ENCODE data around the gene MACF1. TPM values are rescaled to one million over a fixed set of nuclear protein-coding genes. Genes with fewer than 3 reads are reported as not detected.
A peak's percentile ranks its signal among the peaks of the same experiment; 100 is the strongest.

MACF1 gene
- total and polyA plus RNA-seq, 2 of the 13 experiments (the other 11 are each of a cell fraction or from before 2014, with no cell fraction given), result 36.7 to 65.4 TPM

DNA sequence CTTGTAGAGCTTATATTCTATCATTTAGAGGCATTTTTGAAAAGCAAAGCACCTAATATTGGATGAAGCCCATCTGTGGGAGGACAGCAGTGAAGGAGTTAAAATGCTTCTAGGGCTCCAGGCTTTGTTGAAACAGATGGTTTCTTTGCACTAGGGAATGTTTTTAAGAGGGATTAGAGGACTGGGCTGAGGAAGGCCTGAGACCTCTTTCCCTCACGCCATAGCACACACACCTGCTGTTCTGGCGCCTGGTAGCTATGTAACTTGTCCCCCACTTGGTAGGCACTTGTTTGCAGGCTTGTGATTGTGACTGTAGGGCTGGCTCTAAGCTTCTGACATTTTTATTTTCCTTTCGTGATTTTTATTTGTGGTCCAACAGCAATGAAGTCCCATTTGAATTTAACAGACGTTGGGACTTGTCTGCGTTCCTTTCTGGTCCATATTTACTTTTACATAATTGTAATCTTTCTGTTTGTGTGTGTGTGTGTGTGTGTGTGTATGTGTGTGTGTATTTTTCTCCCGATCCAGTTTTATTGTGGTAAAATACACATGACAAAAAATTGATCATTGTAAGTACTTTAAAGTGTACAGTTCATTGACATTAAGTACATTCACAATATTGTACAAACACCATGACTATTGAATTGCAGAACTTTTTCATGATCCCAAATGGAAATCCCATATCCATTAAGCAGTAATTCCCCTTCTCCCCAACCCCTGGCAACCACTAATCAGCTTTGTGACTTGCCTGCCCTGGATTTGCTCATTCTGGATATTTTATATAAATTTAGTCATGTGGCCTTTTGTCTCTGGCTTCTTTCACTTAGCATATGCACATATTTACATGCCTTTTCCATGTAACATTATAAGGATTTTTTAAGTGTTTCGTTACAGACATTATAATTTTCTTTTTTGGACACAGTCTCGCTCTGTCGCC is 33.5 kb upstream of the MACF1 start:
- Histone ChIP-seq H3K9ac (ENCODE audit: insufficient read depth, low read depth, low read length) (no peak overlapping the region), H3K79me2 (ENCODE audit: insufficient read depth, low read length) (peaks cover 60% of the 10 kb centered on the region), H2AFZ (ENCODE audit: low read length) (no peak overlapping the region), H3K4me1 (ENCODE audit: insufficient read depth, low read length) (peaks cover 79% of the 10 kb centered on the region), H4K20me1 (ENCODE audit: insufficient read depth, low read length) (peaks cover 19% of the 10 kb centered on the region), H3K36me3 (replicated peaks in 1 of 2; ENCODE audit: control insufficient read depth in 1 of 2, insufficient read depth in 2 of 2, low read length in 2 of 2) (no peaks in the 10 kb centered on the region), H3K27me3 (ENCODE audit: control insufficient read depth in 1 of 2, insufficient read depth in 2 of 2, low read length in 2 of 2) (no peaks in the 10 kb centered on the region), H3K9me3 (ENCODE audit: low read length) (no peaks in the 10 kb centered on the region), H3K4me3 (replicated peaks in 1 of 3; ENCODE audit: insufficient read depth in 1 of 3, low read depth in 2 of 3, low read length in 3 of 3) (no peak overlapping the region), H3K4me2 (ENCODE audit: low read depth, low read length) (no peak overlapping the region), H3K27ac (ENCODE audit: extremely low read length, insufficient read depth, low read length) (no peak overlapping the region)
- no TSS peak for BruUV-seq (replicated peaks)
- peak; percentile 34; the same call in 1 of the 3 replicates for ATAC-seq
- in situ Hi-C loops (cut with HindIII; ENCODE audit: extremely low pct_ligation_motif_present, low pct_unique_long_range_greater_than_20kb), result no loop called here
- intact Hi-C loops (cut with micrococcal nuclease; ENCODE audit: unreplicated experiment), result loop anchor here (5.0 kb wide), 1 partner anchor 64 kb away; no protein-coding TSS in a partner anchor
- DNase-seq (ENCODE audit: low spot score), result no peak
- ChIA-PET POLR2A (interaction anchor here (2.2 kb wide), 1 partner anchor 13 kb away, joined by 4 read pairs; no protein-coding TSS in a partner anchor), CTCF (ENCODE audit: low intra/inter-chr PET ratio, low total read pairs) (no interaction called here)
- no peak for FAIRE-seq
- 76% methylated on average over 9 of the region's 9 CpGs for WGBS (ENCODE audit: low lambda C conversion rate)
- TF ChIP-seq ZNF605 (CRISPR knock-in tag; IDR thresholded peaks at IDR 0.05), result no peak
- TF ChIP-seq, protein P1, sequence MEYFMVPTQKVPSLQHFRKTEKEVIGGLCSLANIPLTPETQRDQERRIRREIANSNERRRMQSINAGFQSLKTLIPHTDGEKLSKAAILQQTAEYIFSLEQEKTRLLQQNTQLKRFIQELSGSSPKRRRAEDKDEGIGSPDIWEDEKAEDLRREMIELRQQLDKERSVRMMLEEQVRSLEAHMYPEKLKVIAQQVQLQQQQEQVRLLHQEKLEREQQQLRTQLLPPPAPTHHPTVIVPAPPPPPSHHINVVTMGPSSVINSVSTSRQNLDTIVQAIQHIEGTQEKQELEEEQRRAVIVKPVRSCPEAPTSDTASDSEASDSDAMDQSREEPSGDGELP (IDR thresholded peaks at IDR 0.05; ENCODE audit: borderline replicate concordance, low read depth), result peak; percentile 28; the same call in 1 of the 2 replicates
- TF ChIP-seq ZNF652 (CRISPR knock-in tag; IDR thresholded peaks at IDR 0.05; ENCODE audit: borderline replicate concordance, low read depth), result peak; percentile 95
- TF ChIP-seq ATF7-NPFF (CRISPR knock-in tag; IDR thresholded peaks at IDR 0.05; ENCODE audit: low read depth), result no peak
- TF ChIP-seq ZNF790 (CRISPR knock-in tag; IDR thresholded peaks at IDR 0.05; ENCODE audit: borderline replicate concordance), result no peak
- TF ChIP-seq SOX13 (IDR thresholded peaks at IDR 0.05), result no peak
- no peak for TF ChIP-seq SOX13 (CRISPR knock-in tag; conservative IDR thresholded peaks at IDR 0.05 in 1 of 2, IDR thresholded peaks at IDR 0.05 in 1 of 2)
- no peak for TF ChIP-seq ESRRA (CRISPR knock-in tag; IDR thresholded peaks at IDR 0.05; ENCODE audit: low read depth)
- no peak for TF ChIP-seq ZNF251 (CRISPR knock-in tag; IDR thresholded peaks at IDR 0.05)
- TF ChIP-seq, protein P2, sequence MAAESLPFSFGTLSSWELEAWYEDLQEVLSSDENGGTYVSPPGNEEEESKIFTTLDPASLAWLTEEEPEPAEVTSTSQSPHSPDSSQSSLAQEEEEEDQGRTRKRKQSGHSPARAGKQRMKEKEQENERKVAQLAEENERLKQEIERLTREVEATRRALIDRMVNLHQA (CRISPR knock-in tag; IDR thresholded peaks at IDR 0.05), result no peak
- TF ChIP-seq ZNF567 (CRISPR knock-in tag; IDR thresholded peaks at IDR 0.05; ENCODE audit: borderline replicate concordance), result no peak
- TF ChIP-seq ZNF841 (CRISPR knock-in tag; IDR thresholded peaks at IDR 0.05; ENCODE audit: borderline replicate concordance), result no peak
- TF ChIP-seq WIZ (CRISPR knock-in tag; IDR thresholded peaks at IDR 0.05), result no peak
- no peak for TF ChIP-seq SMAD9 (CRISPR knock-in tag; IDR thresholded peaks at IDR 0.05)
- no peak for TF ChIP-seq SKI (IDR thresholded peaks at IDR 0.05; ENCODE audit: partially characterized antibody)
- no peak for TF ChIP-seq ZNF598 (CRISPR knock-in tag; IDR thresholded peaks at IDR 0.05; ENCODE audit: borderline replicate concordance)
- TF ChIP-seq, protein P3, sequence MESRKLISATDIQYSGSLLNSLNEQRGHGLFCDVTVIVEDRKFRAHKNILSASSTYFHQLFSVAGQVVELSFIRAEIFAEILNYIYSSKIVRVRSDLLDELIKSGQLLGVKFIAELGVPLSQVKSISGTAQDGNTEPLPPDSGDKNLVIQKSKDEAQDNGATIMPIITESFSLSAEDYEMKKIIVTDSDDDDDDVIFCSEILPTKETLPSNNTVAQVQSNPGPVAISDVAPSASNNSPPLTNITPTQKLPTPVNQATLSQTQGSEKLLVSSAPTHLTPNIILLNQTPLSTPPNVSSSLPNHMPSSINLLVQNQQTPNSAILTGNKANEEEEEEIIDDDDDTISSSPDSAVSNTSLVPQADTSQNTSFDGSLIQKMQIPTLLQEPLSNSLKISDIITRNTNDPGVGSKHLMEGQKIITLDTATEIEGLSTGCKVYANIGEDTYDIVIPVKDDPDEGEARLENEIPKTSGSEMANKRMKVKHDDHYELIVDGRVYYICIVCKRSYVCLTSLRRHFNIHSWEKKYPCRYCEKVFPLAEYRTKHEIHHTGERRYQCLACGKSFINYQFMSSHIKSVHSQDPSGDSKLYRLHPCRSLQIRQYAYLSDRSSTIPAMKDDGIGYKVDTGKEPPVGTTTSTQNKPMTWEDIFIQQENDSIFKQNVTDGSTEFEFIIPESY (CRISPR knock-in tag; IDR thresholded peaks at IDR 0.05), result peak; percentile 90

Data from HepG2 (cell line).